CD4-positive, alpha-beta T cell (primary cell): ENCODE results near the gene DCDC1. TPM values are rescaled to one million over a fixed set of nuclear protein-coding genes. Genes with fewer than 3 reads are reported as not detected.
A peak's percentile ranks its signal among the peaks of the same experiment; 100 is the strongest.

ENCODE experiments used
- ATAC-seq: fragments of 200-7000 bp; cut with Tn5 transposase; one replicate; pipeline ENCODE4 v1.10.0; 2022; ENCODE audit warnings: mild to moderate bottlenecking; ENCODE audit not compliant: poor library complexity
- CTCF ChIA-PET: fragments of 350-600 bp; sonication (Branson Sonifier 250); formaldehyde crosslinking; loops from one replicate; lab custom pipeline; 2021; ENCODE audit warnings: antibody characterized with exemption, inconsistent platforms; lab: Charles Lee
- POLR2A ChIA-PET: fragments of 350-600 bp; sonication (Branson Sonifier 250); formaldehyde crosslinking; loops from one replicate; lab custom pipeline; 2021; ENCODE audit warnings: antibody characterized with exemption, inconsistent platforms; lab: Charles Lee
- DNase-seq, 14 experiments: peaks; one replicate each; pipeline ENCODE4 v3.0.0-alpha.2; 2013 to 2020; ENCODE audit warnings: mixed read lengths in 2 of 14
- H3K27ac ChIP-seq, 2 donors: one replicate each; pipeline versions ENCODE4 v1.5.1 to v1.7.0; 2013; ENCODE audit warnings: low read length in 2 of 2, low read depth in 1 of 2, mild to moderate bottlenecking in 1 of 2
- H3K27me3 ChIP-seq, 2 experiments: 1 replicate in 1 of 2; 2 replicates in 1 of 2; pipeline versions ENCODE4 v1.6.1 to v1.7.0; 2013; ENCODE audit warnings: low read length in 2 of 2, control low read depth in 1 of 2, mild to moderate bottlenecking in 1 of 2, moderate library complexity in 1 of 2; ENCODE audit not compliant: insufficient read depth in 2 of 2, control insufficient read depth in 1 of 2
- H3K36me3 ChIP-seq: one replicate; pipeline ENCODE4 v1.6.1; 2013; ENCODE audit warnings: low read length, control low read depth; ENCODE audit not compliant: insufficient read depth
- H3K4me1 ChIP-seq: one replicate; pipeline ENCODE4 v1.6.1; 2013; ENCODE audit warnings: low read length, control low read depth; ENCODE audit not compliant: insufficient read depth
- H3K4me3 ChIP-seq: one replicate; pipeline ENCODE4 v1.5.1; 2013; ENCODE audit warnings: mild to moderate bottlenecking, low read length, moderate library complexity
- H3K9me3 ChIP-seq, 2 experiments: 1 replicate in 1 of 2; 2 replicates in 1 of 2; pipeline versions ENCODE4 v1.6.1 to v1.7.0; 2013; ENCODE audit warnings: low read length in 2 of 2, mild to moderate bottlenecking in 2 of 2, control low read depth in 1 of 2, moderate library complexity in 1 of 2; ENCODE audit not compliant: control insufficient read depth in 1 of 2, insufficient read depth in 1 of 2
- H3K27ac Mint-ChIP-seq: one replicate; pipeline ENCODE4 v1.8.0; 2020; ENCODE audit warnings: mixed read lengths
- H3K27me3 Mint-ChIP-seq: one replicate; pipeline ENCODE4 v1.8.0; 2021; ENCODE audit warnings: mixed read lengths
- H3K36me3 Mint-ChIP-seq: one replicate; pipeline ENCODE4 v1.8.0; 2021; ENCODE audit warnings: low read depth, mixed read lengths
- H3K4me1 Mint-ChIP-seq: one replicate; pipeline ENCODE4 v1.8.0; 2021; ENCODE audit warnings: low read depth, mixed read lengths
- H3K4me3 Mint-ChIP-seq: one replicate; pipeline ENCODE4 v1.8.0; 2020; ENCODE audit warnings: mild to moderate bottlenecking, mixed read lengths
- H3K9me3 Mint-ChIP-seq: one replicate; pipeline ENCODE4 v1.8.0; 2020; ENCODE audit warnings: mixed read lengths
- CTCF ChIP-seq: fragments of 200-600 bp; IDR thresholded peaks from one replicate; pipeline ENCODE4 v1.8.0; 2022; ENCODE audit warnings: antibody characterized with exemption, mild to moderate bottlenecking
- intact Hi-C, 2 experiments: fragments of 100-400 bp; cut with DNase I in 1 of 2; cut with micrococcal nuclease in 1 of 2; formaldehyde crosslinking; loops; one replicate each; pipeline versions ENCODE4 v1.15.1 to v1.9.0; 2023 to 2025; cut with DNase I, micrococcal nuclease
- total RNA-seq, 174 experiments: library from RNA in 2 of 174; stranded (reverse) in 2 of 174; gene quantifications; one replicate each; pipeline ENCODE4 v1.2.3 and lab custom pipeline; 2021 to 2026

DCDC1 gene
- total RNA-seq, 2 experiments from 2014 or later = 0.11 TPM; not detected in 1

- ATAC-seq (no peak), DNase-seq (no peak)
- no peak for TF ChIP-seq CTCF
- POLR2A ChIA-PET = no interaction called here
- H3K27ac ChIP-seq = no peak overlapping the region
- no peak overlapping the region for H3K4me3 Mint-ChIP-seq
- no peak overlapping the region for H3K27ac Mint-ChIP-seq
- intact Hi-C loops = loop anchor here (5.0 to 10.0 kb wide), 2 partner anchors 569 to 572 kb away; no protein-coding TSS in a partner anchor
- peaks cover 10% of the 10 kb centered on the region for H3K27me3 Mint-ChIP-seq
- H3K4me1 Mint-ChIP-seq = no peaks in the 10 kb centered on the region
- H3K27me3 ChIP-seq = no peaks in the 10 kb centered on the region
- no peaks in the 10 kb centered on the region for H3K36me3 Mint-ChIP-seq
- no peaks in the 10 kb centered on the region for H3K9me3 Mint-ChIP-seq
- H3K4me1 ChIP-seq = no peaks in the 10 kb centered on the region
- H3K36me3 ChIP-seq = no peaks in the 10 kb centered on the region
- no peak overlapping the region for H3K4me3 ChIP-seq
- CTCF ChIA-PET = no interaction called here
- H3K9me3 ChIP-seq = peaks cover 0 to 7% of the 10 kb centered on the region in 2 experiments
Observed at GRCh38 chr11:30916764-30917163, 452.8 kb downstream of the DCDC1 start.

- no peaks in the 10 kb centered on the region for H3K36me3 ChIP-seq
- no peak for TF ChIP-seq CTCF
- H3K9me3 ChIP-seq = peaks cover 0 to 7% of the 10 kb centered on the region in 2 experiments
- H3K27me3 ChIP-seq = no peaks in the 10 kb centered on the region
- Mint-ChIP-seq H3K36me3 (no peaks in the 10 kb centered on the region), H3K4me1 (no peaks in the 10 kb centered on the region), H3K4me3 (no peak overlapping the region), H3K27me3 (peaks cover 6% of the 10 kb centered on the region), H3K9me3 (no peaks in the 10 kb centered on the region), H3K27ac (no peak overlapping the region)
- ATAC-seq (no peak), DNase-seq (peak in 2 of 14 experiments; percentile 9 to 12)
- intact Hi-C loops = loop anchor here in 1 of 2 experiments (10.0 kb wide), 1 partner anchor 569 kb away; no protein-coding TSS in a partner anchor
- CTCF ChIA-PET = no interaction called here
- no peak overlapping the region for H3K27ac ChIP-seq
- H3K4me3 ChIP-seq = no peak overlapping the region
- H3K4me1 ChIP-seq = no peaks in the 10 kb centered on the region
- POLR2A ChIA-PET = no interaction called here
Observed at GRCh38 chr11:30914143-30914762, 455.3 kb downstream of the DCDC1 start.

- Histone ChIP-seq H3K9me3 (peaks cover 0 to 7% of the 10 kb centered on the region in 2 experiments), H3K27me3 (no peaks in the 10 kb centered on the region), H3K4me3 (no peak overlapping the region), H3K36me3 (no peaks in the 10 kb centered on the region), H3K4me1 (no peaks in the 10 kb centered on the region), H3K27ac (no peak overlapping the region)
- ChIA-PET CTCF (no interaction called here), POLR2A (no interaction called here)
- Mint-ChIP-seq H3K4me1 (no peaks in the 10 kb centered on the region), H3K9me3 (no peaks in the 10 kb centered on the region), H3K27me3 (peaks cover under 1% of the 10 kb centered on the region), H3K4me3 (no peak overlapping the region), H3K36me3 (no peaks in the 10 kb centered on the region), H3K27ac (no peak overlapping the region)
- no peak for TF ChIP-seq CTCF
- no peak for ATAC-seq
- DNase-seq = no peak
- intact Hi-C loops = loop anchor here in 1 of 2 experiments (10.0 kb wide), 1 partner anchor 566 kb away; no protein-coding TSS in a partner anchor
Observed at GRCh38 chr11:30911247-30911646, 458.3 kb downstream of the DCDC1 start.
